ENCODE data around the gene L3MBTL4.

L3MBTL4 gene

GRCh38 chr18:6024745-6025248 lies 389.9 kb downstream of the L3MBTL4 start:
- Mint-ChIP-seq H3K27ac (no peak overlapping the region), H3K4me1 (ENCODE audit: low read depth) (peaks cover 13% of the 10 kb centered on the region), H3K4me3 (no peak overlapping the region), H3K9me3 (no peaks in the 10 kb centered on the region), H3K27me3 (ENCODE audit: low read depth) (peaks cover 31% of the 10 kb centered on the region), H3K36me3 (ENCODE audit: low read depth) (no peaks in the 10 kb centered on the region)
- DNase-seq (ENCODE audit: low spot score) = no peak

GRCh38 chr18:6023551-6023950 lies 391.2 kb downstream of the L3MBTL4 start:
- peaks cover 13% of the 10 kb centered on the region for H3K4me1 Mint-ChIP-seq (ENCODE audit: low read depth)
- H3K27me3 Mint-ChIP-seq (ENCODE audit: low read depth) = peaks cover 36% of the 10 kb centered on the region
- H3K27ac Mint-ChIP-seq = no peak overlapping the region
- H3K4me3 Mint-ChIP-seq = no peak overlapping the region
- DNase-seq (ENCODE audit: low spot score) = no peak
- no peaks in the 10 kb centered on the region for H3K9me3 Mint-ChIP-seq
- H3K36me3 Mint-ChIP-seq (ENCODE audit: low read depth) = no peaks in the 10 kb centered on the region

- Mint-ChIP-seq H3K27me3 (ENCODE audit: low read depth) (peaks cover 34% of the 10 kb centered on the region), H3K36me3 (ENCODE audit: low read depth) (no peaks in the 10 kb centered on the region), H3K4me3 (no peak overlapping the region), H3K4me1 (ENCODE audit: low read depth) (peaks cover 13% of the 10 kb centered on the region), H3K9me3 (no peaks in the 10 kb centered on the region), H3K27ac (peak overlapping the region; percentile 24)
- no peak for DNase-seq (ENCODE audit: low spot score)
Measured at GRCh38 chr18:6022845-6023244, 391.9 kb downstream of the L3MBTL4 start.

- Mint-ChIP-seq H3K36me3 (ENCODE audit: low read depth) (no peaks in the 10 kb centered on the region), H3K4me1 (ENCODE audit: low read depth) (peaks cover 13% of the 10 kb centered on the region), H3K27ac (no peak overlapping the region), H3K27me3 (ENCODE audit: low read depth) (peaks cover 30% of the 10 kb centered on the region), H3K9me3 (no peaks in the 10 kb centered on the region), H3K4me3 (peak overlapping the region; percentile 24)
- no peak for DNase-seq (ENCODE audit: low spot score)
Measured at GRCh38 chr18:6022074-6022444, 392.7 kb downstream of the L3MBTL4 start.

- no peak overlapping the region for H3K27ac Mint-ChIP-seq
- peaks cover 13% of the 10 kb centered on the region for H3K4me1 Mint-ChIP-seq (ENCODE audit: low read depth)
- no peak overlapping the region for H3K4me3 Mint-ChIP-seq
- no peaks in the 10 kb centered on the region for H3K9me3 Mint-ChIP-seq
- peaks cover 30% of the 10 kb centered on the region for H3K27me3 Mint-ChIP-seq (ENCODE audit: low read depth)
- no peak for DNase-seq (ENCODE audit: low spot score)
- no peaks in the 10 kb centered on the region for H3K36me3 Mint-ChIP-seq (ENCODE audit: low read depth)
Measured at GRCh38 chr18:6021306-6022073, 393.2 kb downstream of the L3MBTL4 start.

GRCh38 chr18:6018671-6019070 lies 396.0 kb downstream of the L3MBTL4 start:
- H3K27ac Mint-ChIP-seq = no peak overlapping the region
- no peak for DNase-seq (ENCODE audit: low spot score)
- H3K4me3 Mint-ChIP-seq = no peak overlapping the region
- H3K27me3 Mint-ChIP-seq (ENCODE audit: low read depth) = peaks cover 21% of the 10 kb centered on the region
- no peaks in the 10 kb centered on the region for H3K9me3 Mint-ChIP-seq
- no peaks in the 10 kb centered on the region for H3K36me3 Mint-ChIP-seq (ENCODE audit: low read depth)
- peaks cover 13% of the 10 kb centered on the region for H3K4me1 Mint-ChIP-seq (ENCODE audit: low read depth)

- peaks cover 7% of the 10 kb centered on the region for H3K4me1 Mint-ChIP-seq (ENCODE audit: low read depth)
- H3K9me3 Mint-ChIP-seq = no peaks in the 10 kb centered on the region
- no peak for DNase-seq (ENCODE audit: low spot score)
- peaks cover 18% of the 10 kb centered on the region for H3K27me3 Mint-ChIP-seq (ENCODE audit: low read depth)
- H3K36me3 Mint-ChIP-seq (ENCODE audit: low read depth) = no peaks in the 10 kb centered on the region
- no peak overlapping the region for H3K27ac Mint-ChIP-seq
- H3K4me3 Mint-ChIP-seq = no peak overlapping the region
Measured at GRCh38 chr18:6017171-6017570, 397.5 kb downstream of the L3MBTL4 start.

GRCh38 chr18:6015364-6015763 lies 399.3 kb downstream of the L3MBTL4 start:
- H3K36me3 Mint-ChIP-seq (ENCODE audit: low read depth) = no peaks in the 10 kb centered on the region
- H3K4me1 Mint-ChIP-seq (ENCODE audit: low read depth) = no peaks in the 10 kb centered on the region
- H3K27ac Mint-ChIP-seq = no peak overlapping the region
- no peaks in the 10 kb centered on the region for H3K9me3 Mint-ChIP-seq
- H3K27me3 Mint-ChIP-seq (ENCODE audit: low read depth) = peaks cover 10% of the 10 kb centered on the region
- no peak for DNase-seq (ENCODE audit: low spot score)
- H3K4me3 Mint-ChIP-seq = no peak overlapping the region

GRCh38 chr18:6013171-6013810 lies 401.4 kb downstream of the L3MBTL4 start:
- H3K36me3 Mint-ChIP-seq (ENCODE audit: low read depth) = no peaks in the 10 kb centered on the region
- no peaks in the 10 kb centered on the region for H3K9me3 Mint-ChIP-seq
- no peak for DNase-seq (ENCODE audit: low spot score)
- no peaks in the 10 kb centered on the region for H3K27me3 Mint-ChIP-seq (ENCODE audit: low read depth)
- H3K4me3 Mint-ChIP-seq = no peak overlapping the region
- peaks cover 1% of the 10 kb centered on the region for H3K4me1 Mint-ChIP-seq (ENCODE audit: low read depth)
- no peak overlapping the region for H3K27ac Mint-ChIP-seq

- Mint-ChIP-seq H3K27ac (no peak overlapping the region), H3K4me3 (no peak overlapping the region), H3K27me3 (ENCODE audit: low read depth) (no peaks in the 10 kb centered on the region), H3K4me1 (ENCODE audit: low read depth) (peaks cover 10% of the 10 kb centered on the region), H3K9me3 (peaks cover 11% of the 10 kb centered on the region), H3K36me3 (ENCODE audit: low read depth) (no peaks in the 10 kb centered on the region)
- no peak for DNase-seq (ENCODE audit: low spot score)
Measured at GRCh38 chr18:6010921-6011320, 403.8 kb downstream of the L3MBTL4 start.

- Mint-ChIP-seq H3K27ac (no peak overlapping the region), H3K36me3 (ENCODE audit: low read depth) (no peaks in the 10 kb centered on the region)
- no peak for DNase-seq (ENCODE audit: low spot score)
Measured at GRCh38 chr18:6010284-6010683, 404.4 kb downstream of the L3MBTL4 start.

GRCh38 chr18:6009756-6010155 lies 405.0 kb downstream of the L3MBTL4 start:
- H3K4me1 Mint-ChIP-seq (ENCODE audit: low read depth) = peaks cover 13% of the 10 kb centered on the region
- H3K4me3 Mint-ChIP-seq = no peak overlapping the region
- H3K9me3 Mint-ChIP-seq = peaks cover 12% of the 10 kb centered on the region
- DNase-seq (ENCODE audit: low spot score) = no peak
- no peaks in the 10 kb centered on the region for H3K27me3 Mint-ChIP-seq (ENCODE audit: low read depth)
- no peaks in the 10 kb centered on the region for H3K36me3 Mint-ChIP-seq (ENCODE audit: low read depth)
- H3K27ac Mint-ChIP-seq = no peak overlapping the region

More at GRCh38 chr18:6010284-6010683, 404.4 kb downstream of the L3MBTL4 start:
- H3K9me3 Mint-ChIP-seq = peaks cover 12% of the 10 kb centered on the region
- H3K4me1 Mint-ChIP-seq (ENCODE audit: low read depth) = peaks cover 13% of the 10 kb centered on the region
- H3K4me3 Mint-ChIP-seq = no peak overlapping the region
- no peaks in the 10 kb centered on the region for H3K27me3 Mint-ChIP-seq (ENCODE audit: low read depth)

GRCh38 chr18:6004683-6005082 lies 410.0 kb downstream of the L3MBTL4 start:
- Mint-ChIP-seq H3K4me1 (ENCODE audit: low read depth) (peaks cover 32% of the 10 kb centered on the region), H3K27me3 (ENCODE audit: low read depth) (peaks cover 2% of the 10 kb centered on the region), H3K36me3 (ENCODE audit: low read depth) (peaks cover 5% of the 10 kb centered on the region), H3K27ac (peak overlapping the region; percentile 83), H3K4me3 (peak overlapping the region; percentile 52), H3K9me3 (peaks cover 28% of the 10 kb centered on the region)
- peak; percentile 70 for DNase-seq (ENCODE audit: low spot score)

- Mint-ChIP-seq H3K4me3 (peak overlapping the region; percentile 52), H3K9me3 (peaks cover 32% of the 10 kb centered on the region), H3K36me3 (ENCODE audit: low read depth) (peaks cover 9% of the 10 kb centered on the region), H3K27me3 (ENCODE audit: low read depth) (peaks cover 2% of the 10 kb centered on the region), H3K4me1 (ENCODE audit: low read depth) (peaks cover 34% of the 10 kb centered on the region), H3K27ac (peak overlapping the region; percentile 83)
- DNase-seq (ENCODE audit: low spot score) = no peak
Measured at GRCh38 chr18:6004119-6004518, 410.6 kb downstream of the L3MBTL4 start.
